Caco-2 (cell line): ENCODE measurements around the gene TBC1D25. TPM values are rescaled to one million over a fixed set of nuclear protein-coding genes. Genes with fewer than 3 reads are reported as not detected.

Source experiments
- BruUV-seq: library from RNA; stranded (reverse); fragments of 400-500 nt; replicated peaks from 2 replicates; lab custom pipeline; 2021; lab: Mats Ljungman, UMichigan
- CTCF ChIA-PET: fragments of 300-600 bp; sonication (Branson Sonifier 250); formaldehyde crosslinking; loops from one replicate; lab custom pipeline; 2022; ENCODE audit warnings: antibody characterized with exemption; lab: Charles Lee
- POLR2A ChIA-PET: fragments of 300-600 bp; sonication (Branson Sonifier 250); formaldehyde crosslinking; loops from one replicate; lab custom pipeline; 2022; ENCODE audit warnings: antibody characterized with exemption; lab: Charles Lee
- DNase-seq, 2 experiments: peaks; one replicate each; pipeline versions ENCODE4 v3.0.0 to v3.0.0-alpha.2; 2020 to 2022
- H3K27me3 ChIP-seq: replicated peaks from 2 replicates; pipeline ENCODE4 v1.6.0; 2011; ENCODE audit warnings: low read length; ENCODE audit not compliant: control insufficient read depth, insufficient read depth
- H3K36me3 ChIP-seq: 2 replicates; pipeline ENCODE4 v1.5.1; 2011; ENCODE audit warnings: low read length; ENCODE audit not compliant: control insufficient read depth, insufficient read depth
- H3K4me1 ChIP-seq: fragments of 250-450 bp; sonication (Bioruptor Pico); 2 replicates; pipeline ENCODE4 v1.5.1; 2020; ENCODE audit warnings: mild to moderate bottlenecking
- H3K4me3 ChIP-seq: 2 replicates; pipeline ENCODE4 v1.5.1; 2011; ENCODE audit warnings: low read depth, mild to moderate bottlenecking, control low read depth, low read length
- H3K9me3 ChIP-seq: fragments of 250-450 bp; sonication (Bioruptor Pico); 2 replicates; pipeline ENCODE4 v1.5.1; 2020; ENCODE audit warnings: mild to moderate bottlenecking, moderate library complexity
- H3K27ac Mint-ChIP-seq: one replicate; pipeline ENCODE4 v1.8.0; 2022; ENCODE audit warnings: mixed read lengths; ENCODE audit not compliant: unreplicated experiment
- H3K27me3 Mint-ChIP-seq: one replicate; pipeline ENCODE4 v1.8.0; 2022; ENCODE audit warnings: mixed read lengths; ENCODE audit not compliant: insufficient read depth, unreplicated experiment
- H3K36me3 Mint-ChIP-seq: one replicate; pipeline ENCODE4 v1.8.0; 2022; ENCODE audit warnings: mild to moderate bottlenecking, mixed read lengths; ENCODE audit not compliant: insufficient read depth, unreplicated experiment
- H3K4me1 Mint-ChIP-seq: one replicate; pipeline ENCODE4 v1.8.0; 2022; ENCODE audit warnings: low read depth, mixed read lengths; ENCODE audit not compliant: unreplicated experiment
- H3K4me3 Mint-ChIP-seq: one replicate; pipeline ENCODE4 v1.8.0; 2022; ENCODE audit warnings: mild to moderate bottlenecking, moderate library complexity, mixed read lengths; ENCODE audit not compliant: unreplicated experiment
- H3K9me3 Mint-ChIP-seq: one replicate; pipeline ENCODE4 v1.8.0; 2022; ENCODE audit warnings: mixed read lengths; ENCODE audit not compliant: unreplicated experiment
- CTCF ChIP-seq, 2 experiments: fragments of 200-600 bp in 1 of 2; IDR thresholded peaks; 1 replicate in 1 of 2; 2 replicates in 1 of 2; pipeline versions ENCODE4 v1.5.1 to v1.8.0; 2011 to 2022; ENCODE audit warnings: antibody characterized with exemption in 1 of 2, control low read depth in 1 of 2, inconsistent platforms in 1 of 2, low read depth in 1 of 2, low read length in 1 of 2, mild to moderate bottlenecking in 1 of 2, moderate library complexity in 1 of 2; ENCODE audit not compliant: insufficient read depth in 1 of 2, severe bottlenecking in 1 of 2, unreplicated experiment in 1 of 2
- intact Hi-C: fragments of 100-400 bp; cut with micrococcal nuclease; formaldehyde crosslinking; loops from one replicate; pipeline ENCODE4 v1.10.0; 2022; ENCODE audit not compliant: unreplicated experiment
- total RNA-seq: library from RNA; stranded (reverse); gene quantifications from 2 replicates; pipeline ENCODE4 v1.2.3, GENCODE V29; 2022

TBC1D25 gene
- total RNA-seq, 1 experiment from 2014 or later: 11.1 TPM

GRCh38 chrX:48584698-48585097, 45.2 kb downstream of the TBC1D25 start:
- peaks cover 3% of the 10 kb centered on the region for H3K4me1 Mint-ChIP-seq
- DNase-seq: no peak
- POLR2A ChIA-PET: no interaction called here
- H3K9me3 ChIP-seq: no peaks in the 10 kb centered on the region
- peaks cover 3% of the 10 kb centered on the region for H3K36me3 Mint-ChIP-seq
- no peak overlapping the region for H3K4me3 Mint-ChIP-seq
- H3K27me3 Mint-ChIP-seq: no peaks in the 10 kb centered on the region
- intact Hi-C loops: no loop called here
- CTCF ChIA-PET: no interaction called here
- H3K27ac Mint-ChIP-seq: no peak overlapping the region
- no peaks in the 10 kb centered on the region for H3K9me3 Mint-ChIP-seq
- H3K36me3 ChIP-seq: no peaks in the 10 kb centered on the region
- no peak overlapping the region for H3K4me3 ChIP-seq
- TF ChIP-seq CTCF (IDR thresholded peaks at IDR 0.05; ENCODE audit: insufficient read depth in 1 of 2, low read depth in 1 of 2, low read length in 1 of 2, severe bottlenecking in 1 of 2, unreplicated experiment in 1 of 2): no peak
- H3K4me1 ChIP-seq: peaks cover 23% of the 10 kb centered on the region
- BruUV-seq: no TSS peak
- H3K27me3 ChIP-seq: no peaks in the 10 kb centered on the region

- no peak overlapping the region for H3K4me3 Mint-ChIP-seq
- H3K27ac Mint-ChIP-seq: no peak overlapping the region
- H3K27me3 ChIP-seq: no peaks in the 10 kb centered on the region
- intact Hi-C loops: no loop called here
- H3K9me3 ChIP-seq: no peaks in the 10 kb centered on the region
- POLR2A ChIA-PET: no interaction called here
- no TSS peak for BruUV-seq
- no peaks in the 10 kb centered on the region for H3K27me3 Mint-ChIP-seq
- H3K4me1 Mint-ChIP-seq: no peaks in the 10 kb centered on the region
- TF ChIP-seq CTCF (IDR thresholded peaks at IDR 0.05; ENCODE audit: insufficient read depth in 1 of 2, low read depth in 1 of 2, low read length in 1 of 2, severe bottlenecking in 1 of 2, unreplicated experiment in 1 of 2): no peak
- no peak overlapping the region for H3K4me3 ChIP-seq
- no peak for DNase-seq
- CTCF ChIA-PET: no interaction called here
- no peaks in the 10 kb centered on the region for H3K36me3 Mint-ChIP-seq
- no peaks in the 10 kb centered on the region for H3K9me3 Mint-ChIP-seq
- no peaks in the 10 kb centered on the region for H3K36me3 ChIP-seq
- H3K4me1 ChIP-seq: no peaks in the 10 kb centered on the region
Measured at GRCh38 chrX:48589482-48590162, 50.1 kb downstream of the TBC1D25 start.

- no peaks in the 10 kb centered on the region for H3K4me1 ChIP-seq
- DNase-seq: no peak
- no peaks in the 10 kb centered on the region for H3K36me3 Mint-ChIP-seq
- no peaks in the 10 kb centered on the region for H3K9me3 ChIP-seq
- no peaks in the 10 kb centered on the region for H3K4me1 Mint-ChIP-seq
- no peak overlapping the region for H3K27ac Mint-ChIP-seq
- no peak overlapping the region for H3K4me3 ChIP-seq
- H3K4me3 Mint-ChIP-seq: no peak overlapping the region
- no peaks in the 10 kb centered on the region for H3K27me3 Mint-ChIP-seq
- TF ChIP-seq CTCF (IDR thresholded peaks at IDR 0.05; ENCODE audit: insufficient read depth in 1 of 2, low read depth in 1 of 2, low read length in 1 of 2, severe bottlenecking in 1 of 2, unreplicated experiment in 1 of 2): no peak
- ChIA-PET CTCF (no interaction called here), POLR2A (no interaction called here)
- BruUV-seq: no TSS peak
- no peaks in the 10 kb centered on the region for H3K27me3 ChIP-seq
- H3K9me3 Mint-ChIP-seq: no peaks in the 10 kb centered on the region
- H3K36me3 ChIP-seq: no peaks in the 10 kb centered on the region
- intact Hi-C loops: no loop called here
Measured at GRCh38 chrX:48590203-48591103, 50.9 kb downstream of the TBC1D25 start.
